Measurements from ENCODE around the gene ZMYM1.
"Not testable (repeated sequence)": the region's sequence is repeated elsewhere in the genome, so short reads cannot be mapped to it uniquely, and the experiment has no call there.

The ZMYM1 gene

DNA sequence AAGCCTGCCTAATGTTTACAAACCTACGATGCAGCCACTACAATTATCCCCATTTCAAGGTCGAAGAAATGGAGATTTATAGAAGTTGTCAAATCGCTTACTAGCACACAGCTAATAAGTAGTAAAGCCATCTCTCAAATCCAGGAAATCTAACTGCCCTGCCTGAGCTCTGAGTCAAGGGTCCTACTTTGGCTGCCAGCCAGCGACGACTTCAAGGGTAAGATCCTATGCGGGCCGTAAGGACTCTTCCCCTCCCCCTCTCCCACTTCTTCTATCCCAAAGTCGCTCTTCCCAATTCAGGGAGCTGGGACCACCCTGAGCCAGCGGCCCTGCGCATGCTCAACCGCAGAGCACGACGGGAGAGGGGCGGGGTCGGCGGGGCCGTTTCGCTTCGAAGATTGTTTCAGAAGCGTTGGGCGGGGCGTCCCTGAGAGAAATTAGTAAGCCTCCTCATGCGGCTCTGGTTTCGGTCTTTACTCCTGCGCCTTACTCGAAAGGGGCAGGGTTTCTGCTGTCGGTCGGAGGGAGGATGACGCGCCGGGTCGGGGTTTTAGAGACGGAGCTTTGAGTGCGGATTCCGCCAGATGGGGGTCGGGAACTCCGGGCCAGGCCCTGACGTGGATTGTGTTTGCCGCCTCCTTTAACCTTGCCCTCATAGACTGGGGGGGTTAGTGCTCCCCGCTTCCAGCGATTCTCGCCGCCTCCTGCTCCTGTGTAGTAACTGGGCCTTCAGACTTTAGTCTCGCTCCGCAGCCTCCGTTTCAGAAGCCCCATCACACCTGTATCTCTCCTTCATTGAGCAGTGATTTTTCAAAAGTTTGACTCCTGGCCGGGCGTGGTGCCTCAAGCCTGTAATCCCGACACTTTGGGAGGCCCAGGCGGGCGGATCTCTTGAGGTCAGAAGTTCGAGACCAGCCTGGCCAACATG lies at the start of gene ZMYM1:
Gene ZMYM1, plus strand, starts transcription at position 383 of the 928 bp plus-strand sequence. CDS start 14,603 bp downstream, outside the sequence.
- peak; percentile 49 to 80 (median 70) for DNase-seq

DNA sequence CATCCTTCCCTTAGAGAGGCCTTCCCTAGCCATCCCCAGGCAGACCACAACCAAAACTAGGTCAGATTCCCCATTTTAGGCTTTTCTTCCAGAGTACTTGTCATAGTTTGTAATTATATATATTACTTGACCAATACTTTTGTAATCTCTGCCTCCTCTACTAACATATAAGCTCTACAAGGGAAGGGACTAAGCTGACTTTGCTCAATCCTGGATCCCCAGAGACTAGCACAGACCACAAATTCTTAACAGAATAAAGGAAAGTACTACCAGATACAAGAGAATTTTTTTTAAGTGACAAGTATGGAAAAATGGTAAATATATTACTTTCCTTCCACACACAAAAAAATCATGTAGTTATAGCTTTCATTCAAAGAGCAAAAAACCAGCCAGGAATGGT lies 49.4 kb upstream of the ZMYM1 start:
- no peak for DNase-seq

DNA sequence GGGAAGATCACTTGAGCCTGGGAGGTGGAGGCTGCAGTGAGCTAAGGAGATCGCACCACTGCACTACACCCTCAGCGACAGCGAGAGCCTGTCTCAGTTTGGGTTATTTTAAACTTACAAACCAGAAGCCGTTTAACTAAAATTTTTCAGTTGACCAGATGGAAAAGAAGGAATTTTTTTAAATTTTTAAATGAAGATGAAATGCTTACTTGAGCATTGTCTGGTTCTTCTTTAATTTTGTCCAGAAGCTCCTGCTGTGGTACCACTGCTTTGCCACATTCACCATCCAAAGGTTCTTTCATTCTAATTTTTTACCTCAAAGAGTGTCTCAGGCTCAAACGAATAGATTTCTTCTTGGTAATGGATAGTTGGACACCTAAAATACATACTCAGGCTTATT lies 48.8 kb upstream of the ZMYM1 start:
- DNase-seq, result no peak

DNA sequence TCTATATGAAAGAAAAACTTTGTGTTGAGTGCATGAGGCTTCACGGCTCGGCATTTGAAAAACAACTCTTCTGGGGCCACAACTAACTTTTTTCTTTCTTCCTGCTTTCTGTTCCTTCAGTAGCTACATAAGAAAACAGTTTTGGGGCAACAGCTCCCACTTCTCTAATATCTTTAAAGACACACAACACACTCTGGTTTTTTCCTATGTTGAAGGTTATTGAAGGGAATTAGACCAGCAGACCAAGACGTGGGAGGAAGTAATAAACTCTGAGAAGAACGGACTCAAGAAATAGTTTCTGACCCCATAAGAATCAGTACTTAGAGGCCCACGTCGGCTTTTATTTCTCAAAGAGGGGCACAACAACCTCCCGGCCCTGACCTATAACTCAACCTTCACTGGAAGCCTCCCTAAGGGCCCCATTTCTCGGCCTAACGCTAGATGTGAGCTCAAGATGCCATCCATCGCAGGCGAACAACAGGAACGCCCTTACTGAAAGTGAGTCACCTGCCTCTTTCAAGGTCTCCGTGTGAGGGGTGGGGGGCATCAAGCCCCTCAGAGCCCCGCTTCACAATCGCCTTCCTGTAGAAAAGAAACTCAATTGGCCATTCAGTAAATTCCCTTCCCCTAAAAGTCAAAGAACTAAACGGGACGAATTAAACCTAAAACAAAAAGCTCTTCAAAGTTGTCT lies 48.3 kb upstream of the ZMYM1 start:
- DNase-seq, result peak in 2 of 4 experiments; percentile 8 to 12

DNA sequence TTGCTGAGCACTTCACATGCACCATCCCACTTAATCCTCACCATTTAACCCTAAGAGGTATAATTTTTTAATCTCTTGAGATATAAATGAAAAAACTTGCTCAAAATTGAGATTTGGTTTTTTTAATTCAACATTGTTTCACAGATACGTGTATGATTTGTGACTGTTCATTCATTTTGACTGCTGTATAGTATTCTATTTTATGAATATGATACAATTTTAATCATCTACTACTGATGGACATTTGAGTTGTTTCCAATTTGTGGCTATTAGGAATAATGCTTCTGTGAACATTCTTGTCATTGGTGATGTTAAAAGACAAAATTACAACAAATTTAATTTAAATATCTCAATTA lies 46.8 kb upstream of the ZMYM1 start:
- DNase-seq, result no peak

DNA sequence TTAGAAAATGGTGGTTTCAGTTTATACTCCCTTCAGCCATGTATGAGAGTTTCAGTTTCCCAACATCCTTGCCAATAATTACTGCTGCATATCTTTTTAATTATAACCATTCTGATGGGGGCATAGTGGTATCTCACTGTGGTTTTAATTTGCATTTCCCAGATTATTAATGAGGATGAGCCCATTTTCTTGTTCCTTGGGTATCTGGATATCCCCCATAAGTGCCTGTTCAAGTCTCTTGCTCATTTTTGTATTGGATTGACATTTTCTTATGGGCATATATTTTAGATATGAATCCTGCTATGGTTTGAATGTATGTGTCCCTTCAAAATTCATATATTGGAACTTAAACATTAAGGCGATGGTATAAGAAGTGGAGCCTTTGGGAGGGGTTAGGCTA lies 45.8 kb upstream of the ZMYM1 start:
- no peak for DNase-seq

DNA sequence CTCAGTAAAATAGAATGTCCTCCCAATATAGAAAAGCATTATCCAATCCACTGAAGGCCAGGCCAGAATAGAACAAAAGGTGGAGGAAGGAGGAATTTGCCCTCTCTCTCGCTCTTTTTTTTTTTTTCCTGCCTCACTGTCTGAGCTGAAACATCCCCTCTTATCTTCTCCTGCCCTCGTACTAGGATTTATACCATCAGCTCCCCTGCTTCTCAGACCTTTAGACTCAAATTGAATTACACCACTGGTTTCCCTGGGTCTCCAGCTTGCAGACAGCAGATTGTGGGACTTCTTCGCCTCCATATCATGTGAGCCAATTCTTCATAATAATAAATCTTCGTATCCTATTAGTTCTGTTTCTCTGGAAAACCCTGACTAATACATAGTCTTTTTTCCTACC lies 42.6 kb upstream of the ZMYM1 start:
- DNase-seq, result no peak

DNA sequence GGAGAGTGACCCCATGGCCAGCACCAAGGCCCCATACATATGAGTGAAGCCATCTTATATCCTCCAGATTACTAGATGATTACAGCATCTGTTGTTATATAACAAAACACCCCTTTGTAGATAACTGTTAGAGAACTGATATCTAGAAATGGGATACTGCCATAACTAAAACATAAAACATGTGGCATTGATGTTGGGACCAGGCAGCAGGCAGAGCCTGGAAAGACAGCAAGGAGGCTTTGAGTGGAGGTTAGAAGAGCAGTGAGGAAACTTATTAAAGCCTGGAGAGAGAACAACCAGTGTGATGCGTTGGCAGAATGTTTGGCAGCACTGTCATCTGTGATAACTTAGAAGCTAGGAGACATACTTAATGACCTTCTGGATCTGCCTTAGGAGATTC lies 42.0 kb upstream of the ZMYM1 start:
- no peak for DNase-seq

DNA sequence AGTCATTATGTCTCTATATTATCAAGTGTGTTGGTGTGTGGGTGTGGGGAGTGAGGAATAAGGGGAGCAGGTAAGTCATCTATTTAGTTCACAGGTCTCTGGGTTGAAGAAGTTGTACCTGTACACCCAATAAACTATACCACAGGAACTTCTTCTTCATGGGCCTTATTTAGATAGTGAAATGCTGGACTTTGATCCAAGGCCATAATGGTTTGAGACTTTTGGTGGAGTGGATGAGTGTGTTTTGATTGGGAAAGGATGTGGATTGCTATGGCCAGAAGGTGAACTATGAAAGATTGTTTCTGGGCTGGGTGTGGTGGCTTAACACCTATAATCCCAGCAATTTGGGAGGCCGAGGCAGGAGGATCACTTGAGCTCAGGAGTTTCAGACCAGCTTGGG lies 40.5 kb upstream of the ZMYM1 start:
- no peak for DNase-seq

DNA sequence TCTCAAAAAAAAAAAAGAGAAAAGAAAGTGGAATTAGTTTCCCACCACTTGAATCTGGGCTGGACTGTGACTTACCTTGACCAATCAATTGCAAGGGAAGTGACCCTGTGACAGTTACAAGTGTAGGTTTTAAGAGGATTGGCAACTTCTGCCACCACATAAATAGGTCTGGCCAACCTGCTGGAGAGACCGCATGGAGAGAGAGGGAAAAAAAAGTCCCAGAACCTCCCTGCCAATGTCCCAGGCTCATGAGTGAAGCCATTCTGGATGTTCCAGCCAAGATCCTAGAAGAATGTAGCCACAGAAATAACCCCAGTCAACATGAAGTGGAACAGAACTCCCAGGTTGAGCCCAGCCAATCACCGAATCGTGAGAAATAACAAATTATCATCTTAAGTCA lies 35.7 kb upstream of the ZMYM1 start:
- DNase-seq, result no peak

DNA sequence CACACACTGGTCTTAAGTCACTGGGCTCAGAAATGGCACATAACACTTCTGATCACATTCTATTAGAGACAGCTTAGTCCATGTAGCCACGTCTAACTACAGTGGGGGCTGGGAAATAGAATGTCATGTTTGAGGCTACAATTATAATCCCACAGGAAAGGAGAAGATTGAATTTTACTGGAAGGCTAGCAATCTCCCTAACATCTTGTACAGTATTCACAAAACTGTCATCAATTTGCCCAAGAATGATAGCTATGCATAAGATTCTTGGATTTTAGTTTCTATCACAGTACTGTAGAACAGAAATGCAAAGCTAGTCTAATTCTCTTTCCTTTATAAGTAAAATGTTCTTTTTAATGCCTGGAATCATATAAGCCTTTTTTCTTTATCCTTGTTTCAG lies 34.8 kb upstream of the ZMYM1 start:
- no peak for DNase-seq

DNA sequence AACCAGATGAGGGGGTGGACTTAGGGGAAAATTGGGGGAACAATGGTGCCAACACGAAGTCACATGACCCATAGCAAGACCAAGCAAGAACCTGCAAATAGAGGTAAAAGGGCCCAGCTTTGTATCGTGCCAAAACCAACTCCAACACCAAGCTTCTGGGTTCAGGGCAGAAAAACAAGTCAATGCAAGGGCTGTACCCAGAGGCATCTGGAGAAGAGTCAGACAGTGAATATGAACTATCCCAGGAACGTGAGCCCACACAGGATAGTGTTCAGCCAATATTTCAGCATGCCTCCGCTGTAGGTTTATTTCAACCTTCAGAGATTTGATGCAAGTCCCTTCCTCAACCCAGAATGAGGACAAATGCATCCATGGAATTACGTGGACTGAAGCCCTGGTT lies 32.5 kb upstream of the ZMYM1 start:
- no peak for DNase-seq

DNA sequence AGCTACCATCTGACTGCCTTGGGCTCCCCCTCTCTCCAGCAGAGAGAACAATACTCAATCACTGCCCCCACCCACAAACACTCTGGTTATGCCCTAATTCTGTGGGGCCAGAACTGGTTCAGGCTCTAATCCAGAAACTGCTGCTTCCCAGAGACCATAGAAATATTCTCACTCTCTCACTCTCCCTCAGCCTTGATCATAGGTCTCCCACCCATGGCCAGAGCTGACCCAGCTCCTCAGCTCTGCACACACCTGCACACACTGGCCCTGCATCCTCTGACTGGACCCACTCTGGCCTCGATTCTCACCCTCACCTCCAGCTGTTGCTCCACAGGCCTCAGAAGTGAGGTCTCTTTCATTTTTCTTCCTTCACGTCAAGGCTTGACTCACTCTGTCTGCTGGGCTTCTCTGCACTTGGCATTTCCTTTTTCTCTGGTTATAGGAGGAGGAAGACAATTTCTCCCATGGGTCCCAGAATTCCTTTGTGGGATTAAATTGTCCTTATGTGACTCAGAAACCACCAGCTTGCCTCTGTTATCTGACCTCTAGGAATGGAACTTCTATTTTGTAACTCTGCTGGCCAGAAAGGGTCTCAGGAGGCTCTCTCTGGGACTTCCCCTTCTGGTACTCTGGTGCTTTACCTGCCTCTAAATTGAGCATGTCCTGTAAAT lies 31.9 kb upstream of the ZMYM1 start:
- DNase-seq, result no peak

DNA sequence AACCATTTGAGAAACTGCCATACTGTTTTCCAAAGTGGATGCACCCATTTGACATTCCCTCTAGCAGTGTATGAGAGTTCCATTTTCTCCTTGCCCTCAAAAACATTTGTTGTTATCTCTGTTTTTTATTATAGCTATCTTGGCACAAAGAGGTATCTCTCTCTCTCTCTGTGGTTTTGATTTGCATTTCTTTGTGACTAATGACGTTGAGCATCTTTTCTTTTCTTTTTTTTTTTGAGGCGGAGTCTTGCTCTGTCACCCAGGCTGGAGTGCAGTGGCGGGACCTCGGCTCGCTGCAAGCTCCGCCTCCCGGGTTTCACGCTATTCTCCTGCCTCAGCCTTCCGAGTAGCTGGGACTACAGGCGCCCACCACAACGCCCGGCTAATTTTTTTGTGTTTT lies 30.1 kb upstream of the ZMYM1 start:
- no peak for DNase-seq

DNA sequence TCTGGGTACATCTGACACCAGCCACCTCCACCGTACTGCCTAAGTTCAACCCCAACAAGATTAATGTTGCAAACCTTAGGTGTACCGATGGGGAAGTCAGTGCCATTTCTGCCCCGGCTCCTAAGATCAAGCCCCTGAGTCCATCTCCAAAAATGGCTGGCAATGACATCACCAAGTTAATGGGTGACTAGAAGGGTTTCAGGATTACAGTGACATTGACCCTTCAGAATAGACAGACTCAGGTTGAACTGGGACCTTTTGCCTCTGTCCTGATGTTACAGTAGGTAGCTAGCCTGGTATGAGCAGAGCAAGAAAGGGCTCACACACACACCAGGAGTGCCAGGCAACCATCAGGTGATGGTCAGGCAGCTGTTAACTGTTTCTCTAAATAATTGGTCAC lies 25.8 kb upstream of the ZMYM1 start:
- no peak for DNase-seq

DNA sequence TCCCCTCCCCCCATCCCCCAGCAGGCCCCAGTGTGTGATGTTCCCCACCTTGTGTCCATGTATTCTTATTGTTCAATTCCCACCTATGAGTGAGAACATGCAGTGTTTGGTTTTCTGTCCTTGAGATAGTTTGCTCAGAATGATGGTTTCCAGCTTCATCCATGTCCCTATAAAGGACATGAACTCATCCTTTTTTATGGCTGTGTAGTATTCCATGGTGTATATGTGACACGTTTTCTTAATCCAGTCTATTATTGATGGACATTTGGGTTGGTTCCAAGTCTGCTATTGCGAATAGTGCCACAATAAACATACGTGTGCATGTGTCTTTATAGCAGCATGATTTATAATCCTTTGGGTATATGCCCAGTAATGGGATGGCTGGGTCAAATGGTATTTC lies 24.9 kb upstream of the ZMYM1 start:
- DNase-seq, result not testable (repeated sequence)

DNA sequence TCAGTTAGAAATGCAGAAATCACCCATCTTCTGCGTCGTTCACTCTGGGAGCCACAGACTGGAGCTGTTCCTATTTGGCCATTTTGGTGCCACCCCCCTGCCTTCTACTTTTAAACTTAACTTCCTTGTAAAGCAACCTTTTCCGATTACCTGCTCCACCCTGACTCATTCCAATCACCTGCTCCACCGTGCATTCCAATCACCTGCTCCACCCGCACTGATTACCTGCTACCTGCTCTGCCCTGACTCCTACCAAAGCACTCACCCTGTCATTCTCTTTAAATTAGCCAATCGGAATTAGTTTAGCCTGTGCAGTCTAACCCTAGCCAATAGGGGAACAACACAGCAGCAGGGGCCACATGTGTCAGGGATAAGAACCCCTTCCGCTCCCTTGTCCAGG lies 20.9 kb upstream of the ZMYM1 start:
- not testable (repeated sequence) for DNase-seq

DNA sequence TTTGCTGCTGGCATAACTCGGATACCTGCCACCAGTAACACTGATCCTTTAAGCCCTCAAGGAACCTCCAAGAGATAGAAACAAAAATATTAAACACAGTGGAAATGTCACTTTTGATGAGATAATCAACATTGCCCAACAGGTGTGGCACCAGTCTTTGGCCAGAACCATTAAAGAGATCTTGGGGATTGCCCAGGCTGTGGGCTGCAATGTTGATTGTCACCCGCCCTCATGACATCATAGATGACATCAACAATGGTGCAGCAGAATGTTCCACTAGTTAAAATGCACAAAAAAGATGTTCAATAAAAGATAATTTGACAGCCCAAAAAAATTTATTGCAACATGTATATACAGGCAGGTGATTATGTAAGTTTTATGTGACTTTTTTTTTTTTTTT lies 20.2 kb upstream of the ZMYM1 start:
- no peak for DNase-seq

DNA sequence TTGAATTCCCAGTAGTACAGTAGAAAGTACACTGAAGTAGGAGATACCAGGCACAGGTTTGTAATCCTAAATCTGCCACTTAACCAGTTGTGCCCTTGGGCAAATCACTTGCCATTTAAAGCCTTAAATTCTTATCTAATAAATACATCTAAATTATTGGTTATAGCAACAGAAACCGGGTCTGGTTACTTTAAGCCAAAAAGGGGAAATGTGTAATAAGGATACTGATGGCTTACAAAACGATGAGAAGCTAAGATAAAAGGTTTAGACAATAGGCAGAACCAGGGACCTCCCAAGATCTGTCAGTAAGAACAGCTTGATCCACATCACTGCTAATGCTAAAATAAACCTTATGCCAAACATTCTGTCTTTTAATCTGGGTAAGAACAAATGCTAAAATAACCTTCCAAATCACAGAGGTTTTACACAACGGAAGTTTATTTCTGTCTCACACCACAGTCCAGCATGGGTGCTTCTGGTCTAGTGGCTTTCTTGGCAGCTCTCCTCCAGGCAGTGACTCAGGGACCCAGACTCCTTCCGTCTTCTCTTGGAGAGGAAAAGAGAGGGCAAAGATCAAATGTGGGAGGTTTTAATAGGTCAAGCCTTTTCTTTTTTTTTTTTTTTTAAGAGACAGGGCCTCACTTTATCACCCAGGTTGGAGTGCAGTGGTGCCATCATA lies 16.5 kb upstream of the ZMYM1 start:
- DNase-seq, result no peak

DNA sequence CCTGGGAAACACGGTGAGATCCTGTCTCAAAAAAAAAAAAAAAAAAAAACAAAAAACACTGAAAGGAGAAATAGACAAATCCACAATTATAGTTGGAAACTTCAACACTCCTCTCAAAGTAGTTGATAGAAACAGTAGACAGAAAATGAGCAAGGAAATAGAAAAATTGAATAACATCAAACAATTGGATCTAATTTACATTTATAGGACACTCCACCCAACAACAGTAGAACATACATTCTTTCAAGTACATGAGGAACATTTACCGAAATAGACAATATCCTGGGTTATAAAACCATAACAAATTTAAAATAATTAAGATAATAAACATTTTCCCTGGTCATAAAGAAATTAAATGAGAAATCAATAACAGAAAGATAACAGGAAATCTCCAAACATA lies 14.9 kb upstream of the ZMYM1 start:
- DNase-seq, result no peak

DNA sequence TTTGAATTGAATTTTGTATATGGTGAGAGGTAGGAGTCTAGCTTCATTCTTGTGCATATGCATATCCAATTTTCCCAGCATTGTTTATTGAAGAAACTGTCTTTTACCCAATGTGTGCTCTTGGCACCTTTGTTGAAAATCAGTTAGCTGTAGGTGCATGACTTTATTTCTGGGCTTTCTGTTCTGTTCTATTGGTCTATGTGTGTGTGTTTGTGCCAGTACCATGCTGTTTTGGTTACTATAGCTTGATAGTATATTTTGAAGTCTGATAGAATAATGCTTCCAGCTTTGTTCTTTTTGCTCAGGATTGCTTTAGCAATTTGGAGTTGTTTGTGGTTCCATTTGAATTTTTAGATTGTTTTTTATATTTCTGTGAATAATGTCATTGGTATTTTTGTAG lies 9.4 kb upstream of the ZMYM1 start:
- no peak for DNase-seq

DNA sequence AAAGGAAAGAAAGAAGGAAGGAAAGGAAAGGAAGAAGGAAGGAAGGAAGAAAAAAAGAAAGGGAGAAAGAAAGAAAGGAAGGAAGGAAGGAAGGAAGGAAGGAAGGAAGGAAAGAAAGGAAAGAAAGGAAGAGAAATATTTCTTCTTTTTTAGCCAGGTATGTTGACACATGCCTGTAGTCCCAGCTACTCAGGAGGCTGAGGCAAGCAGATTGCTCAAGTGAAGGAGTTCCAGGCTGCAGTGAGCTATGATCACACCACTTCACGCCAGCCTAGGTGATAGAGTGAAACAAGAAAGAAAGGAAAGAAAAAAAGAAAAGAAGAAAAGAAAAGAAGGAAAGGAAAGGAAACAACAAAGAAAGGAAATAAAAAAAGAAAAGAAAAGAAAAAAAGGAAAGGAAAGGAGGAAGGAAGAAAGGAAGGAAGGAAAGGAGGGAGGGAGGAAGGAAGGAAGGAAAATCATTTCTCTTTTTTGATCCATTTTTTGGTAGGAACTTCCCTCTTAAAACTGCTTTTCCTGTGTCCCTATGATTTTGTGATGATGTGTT lies 5.8 kb upstream of the ZMYM1 start:
- DNase-seq, result no peak

DNA sequence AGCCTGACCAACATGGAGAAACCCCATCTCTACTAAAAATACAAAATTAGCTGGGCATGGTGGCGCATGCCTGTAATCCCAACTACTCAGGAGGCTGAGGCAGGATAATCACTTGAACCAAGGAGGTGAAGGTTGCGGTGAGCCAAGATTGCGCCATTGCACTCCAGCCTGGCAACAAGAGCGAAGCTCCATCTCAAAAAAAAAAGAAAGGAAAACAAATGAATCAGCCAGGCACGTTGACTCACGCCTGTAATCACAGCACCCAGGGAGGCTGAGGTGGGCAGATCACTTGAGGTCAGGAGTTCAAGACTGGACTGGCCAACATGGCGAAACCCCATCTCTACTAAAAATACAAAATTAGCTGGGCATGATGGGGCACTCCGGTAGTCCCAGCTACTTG lies 2.8 kb upstream of the ZMYM1 start:
- DNase-seq, result not testable (repeated sequence)

All from activated CD4-positive, CD25-positive, alpha-beta regulatory T cell (primary cell).